RPMI7951 (cell line): ENCODE data around the gene MS4A18. TPM values are rescaled to one million over a fixed set of nuclear protein-coding genes. Genes with fewer than 3 reads are reported as not detected.

Source experiments
- DNase-seq: peaks from one replicate; pipeline ENCODE4 v3.0.0-alpha.2; 2012; ENCODE audit warnings: low read depth
- total RNA-seq: library from RNA; depleted of rRNA; stranded (reverse); fragments of >200 nt; shearing (Covaris generic); gene quantifications from 2 replicates; pipeline ENCODE4 v1.2.3, GENCODE V29; 2014

Gene MS4A18
- total RNA-seq, 1 experiment from 2014 or later = not detected

DNA sequence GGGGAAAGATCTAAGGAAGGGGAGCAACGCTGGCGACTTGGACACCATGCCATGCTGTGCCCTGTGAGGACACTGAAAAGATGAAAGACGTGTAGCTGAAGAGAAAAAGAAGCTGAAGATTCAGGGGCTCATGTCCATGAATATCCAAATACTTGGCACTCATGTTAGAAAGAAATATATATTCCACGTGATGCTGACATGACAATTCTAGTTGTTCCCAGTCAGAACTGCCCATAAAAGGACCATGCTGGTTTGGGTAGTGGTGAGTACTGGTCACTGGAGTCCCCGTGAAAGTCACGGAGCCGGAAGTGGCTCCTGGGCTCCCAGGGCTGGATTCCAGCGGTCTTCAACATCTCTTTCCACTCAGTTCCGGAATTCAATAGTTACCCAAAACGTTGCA is 42.0 kb downstream of the MS4A18 start:
- DNase-seq = peak; percentile 23

DNA sequence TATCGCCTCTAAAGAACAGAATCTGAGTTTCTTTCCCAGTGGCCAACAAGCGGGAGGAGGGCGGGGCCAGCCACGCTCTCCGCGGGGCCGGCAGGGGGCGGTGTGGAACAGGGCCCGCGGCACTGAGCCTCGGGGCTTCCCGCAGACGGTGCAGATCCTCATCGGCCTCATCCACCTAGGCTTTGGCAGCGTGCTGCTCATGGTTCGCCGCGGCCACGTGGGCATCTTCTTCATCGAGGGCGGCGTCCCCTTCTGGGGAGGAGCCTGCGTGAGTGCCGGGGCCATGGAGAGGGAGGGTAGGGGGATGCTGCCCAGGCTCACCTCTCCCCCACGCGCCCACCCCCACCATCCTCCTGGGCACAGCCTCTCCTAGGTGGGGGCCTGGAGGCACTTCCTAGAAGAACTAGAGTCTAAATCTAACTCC is 42.9 kb downstream of the MS4A18 start:
- no peak for DNase-seq

DNA sequence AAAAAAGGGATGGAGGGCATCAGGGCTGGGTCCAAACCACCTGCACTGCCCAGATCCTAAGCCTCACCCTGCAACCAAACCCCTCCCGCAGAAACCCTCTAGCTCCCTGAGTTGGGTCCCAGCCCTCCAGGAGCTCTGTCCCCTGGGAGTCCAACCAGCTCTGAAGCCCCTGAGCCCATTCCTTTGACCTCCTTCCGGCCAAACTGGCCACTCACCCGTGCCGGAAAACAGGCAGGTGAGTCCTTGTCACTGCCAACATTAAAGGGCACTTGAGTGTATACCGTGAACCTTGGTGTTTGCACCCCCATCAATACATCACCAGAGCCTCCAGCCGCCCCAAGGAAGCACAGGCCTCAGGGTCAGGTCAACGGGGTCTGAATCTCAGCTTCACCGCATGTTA is 43.7 kb downstream of the MS4A18 start:
- DNase-seq = no peak

DNA sequence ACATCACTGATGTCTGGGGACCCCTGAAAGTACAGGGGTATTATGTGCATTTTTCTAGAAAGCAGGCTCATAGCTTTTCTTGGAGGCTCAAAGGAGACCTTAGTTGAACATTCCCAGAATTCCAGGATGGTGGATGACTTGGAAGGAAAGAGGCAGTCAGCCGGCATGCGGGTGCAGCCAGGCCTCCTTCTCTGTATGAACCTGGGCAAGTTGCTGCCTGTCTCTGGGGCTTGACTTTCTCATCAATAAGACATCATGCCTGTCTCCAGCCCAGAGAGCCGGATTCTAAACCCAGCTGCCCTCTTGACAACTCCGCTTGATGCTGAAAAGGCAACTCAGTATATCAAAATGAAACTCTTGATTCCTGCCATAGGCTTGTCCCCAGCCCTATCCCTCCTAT is 44.8 kb downstream of the MS4A18 start:
- no peak for DNase-seq

DNA sequence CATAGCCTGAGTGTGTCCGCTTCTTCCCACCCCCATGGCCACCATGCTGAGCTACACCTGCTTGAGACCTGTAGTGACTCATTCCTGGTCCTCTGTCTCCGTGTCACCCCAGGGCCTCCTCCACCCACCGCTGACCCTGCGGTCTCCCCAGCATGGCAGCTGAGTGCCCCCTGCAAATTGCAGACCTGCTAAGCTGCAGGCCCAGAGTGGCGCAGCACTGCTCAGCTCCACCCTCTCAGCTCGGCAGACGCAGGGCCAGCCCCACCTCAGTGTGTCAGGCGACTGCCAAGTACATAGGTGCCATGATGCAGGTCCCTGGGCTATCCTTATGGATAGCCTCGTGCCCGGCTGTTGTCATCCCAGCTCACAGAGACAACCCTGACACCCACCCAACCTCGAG is 45.3 kb downstream of the MS4A18 start:
- DNase-seq = no peak

DNA sequence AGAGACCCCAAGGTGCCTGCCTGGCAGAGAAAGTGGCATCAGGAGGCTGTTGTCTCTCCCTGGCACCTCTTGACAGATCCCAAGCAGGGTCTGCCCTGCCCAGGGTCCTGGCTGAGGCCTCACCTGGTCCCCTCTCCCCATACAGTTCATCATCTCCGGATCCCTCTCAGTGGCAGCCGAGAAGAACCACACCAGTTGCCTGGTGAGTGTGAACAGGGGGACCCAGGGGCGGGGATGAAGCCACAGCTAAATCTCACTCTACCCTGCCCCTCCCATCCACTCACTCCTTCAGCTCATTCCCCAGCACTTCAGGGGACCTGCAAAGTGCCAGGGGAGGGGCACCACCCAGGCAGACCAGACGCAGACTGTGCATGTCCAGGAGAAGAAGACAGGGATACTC is 46.6 kb downstream of the MS4A18 start:
- DNase-seq = no peak

DNA sequence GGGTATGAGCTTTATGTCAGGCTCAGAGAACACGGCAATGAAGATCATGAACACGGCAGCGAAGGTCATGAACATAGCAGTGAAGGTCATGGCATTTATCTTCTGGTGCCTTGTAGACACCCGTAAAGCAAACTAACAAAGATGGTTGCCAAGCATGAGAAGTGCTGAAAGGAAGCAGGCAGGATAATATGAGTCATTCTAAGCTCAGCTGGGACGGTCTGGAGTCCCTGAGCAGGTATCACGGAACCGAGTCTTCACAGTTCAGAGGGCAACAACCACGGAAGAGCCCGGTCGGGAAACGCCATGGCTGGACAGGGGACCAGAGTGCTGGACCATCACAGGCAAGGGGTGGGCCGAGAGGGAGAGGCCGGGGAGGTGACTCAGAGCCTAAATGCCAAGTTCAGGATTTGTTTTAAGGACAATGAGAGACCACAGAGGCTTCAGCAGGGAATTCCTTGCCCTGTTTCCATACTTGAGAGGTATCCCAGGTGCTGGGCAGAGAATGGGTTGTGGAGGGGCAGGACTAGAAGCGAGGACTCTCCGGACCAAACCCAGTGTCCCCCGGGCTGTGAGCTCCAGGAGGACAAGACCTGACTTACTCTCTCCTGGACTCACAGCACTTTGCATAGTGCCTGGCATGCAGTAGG is 47.5 kb downstream of the MS4A18 start:
- DNase-seq = peak; percentile 16

DNA sequence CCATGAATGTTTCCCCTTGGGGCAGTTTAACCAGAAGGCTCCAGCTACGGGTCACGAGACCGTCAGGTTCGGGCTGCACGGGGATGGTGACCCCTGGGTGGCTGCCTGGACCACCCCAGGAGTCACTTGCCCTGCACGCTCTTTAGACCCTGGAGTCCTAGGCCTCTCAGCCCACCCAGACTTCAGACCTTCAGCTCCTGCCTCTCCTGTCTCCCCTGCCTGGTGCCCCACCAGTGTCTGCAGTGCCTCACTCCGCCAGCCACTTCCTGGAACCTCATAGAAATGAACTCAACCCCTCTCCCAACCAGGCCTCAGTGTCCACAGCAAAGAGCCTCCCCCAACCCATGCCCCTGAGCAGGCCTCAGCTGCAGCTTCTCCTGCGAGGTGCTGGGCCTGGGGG is 48.1 kb downstream of the MS4A18 start:
- no peak for DNase-seq

DNA sequence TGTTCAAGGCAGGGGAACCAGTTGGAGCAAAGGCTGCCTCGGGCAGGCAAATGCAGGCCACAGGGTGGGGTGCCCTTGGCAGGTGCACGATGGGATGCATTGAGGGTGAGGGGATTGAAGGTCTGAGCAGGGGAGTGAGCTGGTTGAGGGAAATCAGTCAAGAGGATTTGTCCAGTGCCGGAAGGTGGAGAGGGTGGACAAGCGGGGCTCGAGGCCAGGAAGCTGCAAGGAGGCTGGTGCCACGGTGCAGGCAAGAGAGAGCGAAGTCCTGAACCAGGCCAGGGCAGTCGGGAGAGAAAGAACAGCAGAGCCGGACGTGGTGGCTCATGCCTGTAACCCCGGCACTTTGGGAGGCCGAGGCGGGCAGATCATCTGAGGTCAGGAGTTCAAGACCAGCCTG is 50.2 kb downstream of the MS4A18 start:
- no peak for DNase-seq

DNA sequence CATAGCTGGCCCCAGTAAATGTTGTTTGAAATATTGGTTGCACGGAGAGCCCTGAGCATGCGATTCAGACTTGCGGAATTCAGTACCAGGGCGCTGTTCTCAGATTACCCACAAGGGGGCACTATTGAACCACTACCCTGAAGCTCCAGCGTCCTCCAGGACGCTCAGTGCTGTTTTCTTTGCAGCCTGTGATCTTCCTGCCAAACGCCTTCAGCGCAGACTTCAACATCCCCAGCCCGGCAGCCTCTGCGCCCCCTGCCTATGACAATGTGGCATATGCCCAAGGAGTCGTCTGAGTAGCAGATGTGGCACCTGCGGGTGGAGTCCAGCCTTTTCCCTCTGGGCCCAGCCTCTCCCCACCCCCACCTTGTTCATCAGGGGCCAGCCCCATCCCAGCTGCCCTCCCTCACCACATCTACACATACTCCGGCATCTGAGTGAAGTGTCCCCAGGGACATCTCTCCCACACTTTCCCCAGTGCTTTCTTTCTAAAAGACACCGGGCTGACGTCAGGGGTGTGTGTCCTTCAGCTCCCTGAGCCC is 51.0 kb downstream of the MS4A18 start:
- peak; percentile 78 for DNase-seq

DNA sequence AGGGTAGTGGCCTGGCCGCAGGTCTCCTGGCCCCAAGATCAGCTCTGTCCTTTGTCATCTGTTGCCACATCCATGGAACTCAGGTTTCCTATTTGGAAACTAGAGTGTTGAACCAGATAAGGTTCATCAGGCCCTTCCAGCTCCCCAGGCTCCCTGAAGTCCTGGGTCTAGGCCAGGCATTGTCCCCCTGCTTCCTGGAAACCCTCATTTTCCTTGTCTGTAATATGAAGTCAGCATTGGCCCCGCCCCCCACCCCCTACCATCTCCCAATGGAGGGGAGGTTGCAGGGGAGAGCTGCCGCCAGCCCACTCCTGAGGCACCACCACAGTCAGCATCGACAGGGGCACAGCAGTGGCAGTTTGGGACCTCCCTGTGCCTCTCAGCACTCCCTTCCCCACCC is 51.6 kb downstream of the MS4A18 start:
- no peak for DNase-seq

DNA sequence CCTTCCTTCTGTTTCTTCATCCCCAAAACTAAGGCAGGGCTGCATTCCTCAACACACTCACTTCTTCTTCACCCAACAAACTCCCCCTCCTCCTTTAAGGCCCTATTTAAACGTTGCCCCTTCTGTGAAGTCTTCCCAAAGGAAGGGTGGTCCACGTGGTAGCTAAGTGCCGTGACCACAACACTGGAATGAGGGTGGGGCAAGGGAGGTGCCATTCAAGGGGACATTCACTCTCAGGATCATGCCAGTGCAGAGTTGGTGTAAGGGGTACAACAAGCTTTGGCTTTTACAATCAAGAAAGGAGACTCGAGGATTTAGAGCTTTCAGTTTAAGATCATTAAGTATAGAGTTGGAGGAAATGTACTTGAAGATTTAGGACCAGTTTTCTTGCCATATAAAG is 52.6 kb downstream of the MS4A18 start:
- no peak for DNase-seq

DNA sequence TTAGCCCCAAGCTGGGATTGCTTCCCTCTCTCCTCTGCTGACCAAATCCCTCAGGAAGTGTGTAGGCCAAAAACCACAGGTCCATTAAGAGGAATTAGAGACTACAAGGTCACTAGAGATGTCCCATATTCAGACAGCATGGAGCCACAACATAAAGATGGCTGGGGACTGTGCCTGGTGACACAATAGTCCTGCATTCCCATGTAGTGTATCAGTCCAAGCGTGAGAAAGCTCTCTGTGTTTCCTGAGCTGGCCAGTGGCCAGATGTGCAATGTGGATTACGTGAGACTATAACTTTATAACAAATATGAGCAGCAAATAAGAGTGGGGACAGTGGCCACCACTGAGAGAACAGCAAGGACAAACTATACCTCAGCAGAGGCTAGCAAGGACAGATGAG is 53.1 kb downstream of the MS4A18 start:
- DNase-seq = peak; percentile 67

DNA sequence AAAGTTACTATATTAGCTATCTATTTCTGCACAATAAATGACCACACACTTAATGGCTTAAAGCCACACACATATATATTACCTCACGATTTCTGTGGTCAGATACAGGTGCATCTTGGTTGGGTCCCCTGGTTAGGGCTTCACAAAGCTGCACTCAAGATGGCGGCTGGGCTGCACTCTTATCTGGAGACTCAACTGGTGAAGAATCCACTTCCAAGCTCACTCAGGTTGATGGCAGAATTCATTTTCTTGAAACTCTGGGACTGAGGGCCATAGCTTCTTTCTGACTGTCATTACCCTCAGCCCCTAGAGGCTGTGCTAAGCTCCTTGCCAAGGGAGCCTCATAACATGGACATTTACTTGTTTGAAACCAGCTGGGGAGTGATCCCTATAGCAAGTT is 55.5 kb downstream of the MS4A18 start:
- no peak for DNase-seq

DNA sequence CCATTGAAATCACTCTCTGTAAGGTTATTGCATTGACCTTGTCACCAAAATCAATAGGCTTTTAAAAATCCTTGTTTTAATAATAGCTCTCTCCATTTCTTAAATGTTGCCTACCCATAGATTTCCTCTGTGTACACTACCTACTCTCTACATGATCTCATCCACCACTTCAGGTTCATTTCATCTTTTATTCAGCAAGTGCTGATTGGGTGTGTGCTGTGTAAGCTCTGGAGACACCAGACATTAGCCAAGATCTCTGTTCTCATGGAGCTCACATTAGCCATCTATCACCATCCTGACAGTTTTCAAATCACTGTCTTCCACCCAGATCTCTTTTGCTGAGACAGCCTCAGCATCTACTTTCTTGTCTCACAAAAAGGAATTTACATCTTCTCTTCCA is 56.3 kb downstream of the MS4A18 start:
- DNase-seq = no peak

DNA sequence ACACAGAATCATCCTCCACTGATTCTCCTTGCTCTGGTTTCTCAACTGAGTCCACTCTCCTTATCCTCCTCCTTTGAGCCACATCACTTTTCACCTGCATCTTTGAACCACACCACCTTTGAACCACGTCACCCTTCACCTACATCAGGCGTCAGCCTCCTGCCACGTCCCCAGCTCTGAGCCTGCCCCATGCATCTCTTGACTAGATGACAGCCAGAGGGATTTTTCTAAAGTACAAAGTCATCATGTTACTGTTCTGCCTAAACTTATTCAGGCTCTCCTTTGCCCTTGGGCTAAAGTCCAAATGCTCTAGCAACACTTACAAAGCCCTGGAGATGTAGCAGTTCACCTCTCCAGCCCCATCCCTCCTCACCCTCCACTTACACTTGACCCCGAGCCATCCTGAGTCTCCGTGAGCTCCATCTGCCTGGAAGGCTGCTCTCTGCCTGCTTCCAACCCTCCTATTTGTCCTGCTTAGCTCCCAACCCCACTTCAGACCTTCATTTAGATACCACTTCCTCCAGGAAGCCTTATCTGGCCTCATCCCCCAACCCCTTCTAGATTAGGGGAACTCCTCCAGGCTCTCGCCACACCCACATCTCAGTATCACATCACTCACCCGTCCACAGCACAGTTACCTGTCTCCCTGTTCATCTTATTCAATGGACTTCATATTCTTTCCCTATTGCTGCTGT is 56.9 kb downstream of the MS4A18 start:
- no peak for DNase-seq

DNA sequence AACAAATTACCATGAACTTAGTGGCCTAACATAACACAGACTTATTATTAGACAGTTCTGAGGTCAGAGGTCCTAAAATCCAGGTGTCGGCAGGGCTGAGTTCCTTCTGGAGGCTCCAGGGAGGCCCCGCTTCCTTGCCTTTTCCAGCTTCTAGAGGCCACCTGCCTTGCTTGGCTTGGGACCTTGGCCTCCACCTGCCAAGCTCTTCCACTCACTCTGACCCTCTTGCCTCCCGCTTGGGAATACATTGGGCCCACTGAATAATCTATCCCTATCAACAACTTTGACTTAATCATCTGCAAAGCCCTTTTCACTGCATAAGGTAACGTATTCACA is 57.4 kb downstream of the MS4A18 start:
- no peak for DNase-seq

DNA sequence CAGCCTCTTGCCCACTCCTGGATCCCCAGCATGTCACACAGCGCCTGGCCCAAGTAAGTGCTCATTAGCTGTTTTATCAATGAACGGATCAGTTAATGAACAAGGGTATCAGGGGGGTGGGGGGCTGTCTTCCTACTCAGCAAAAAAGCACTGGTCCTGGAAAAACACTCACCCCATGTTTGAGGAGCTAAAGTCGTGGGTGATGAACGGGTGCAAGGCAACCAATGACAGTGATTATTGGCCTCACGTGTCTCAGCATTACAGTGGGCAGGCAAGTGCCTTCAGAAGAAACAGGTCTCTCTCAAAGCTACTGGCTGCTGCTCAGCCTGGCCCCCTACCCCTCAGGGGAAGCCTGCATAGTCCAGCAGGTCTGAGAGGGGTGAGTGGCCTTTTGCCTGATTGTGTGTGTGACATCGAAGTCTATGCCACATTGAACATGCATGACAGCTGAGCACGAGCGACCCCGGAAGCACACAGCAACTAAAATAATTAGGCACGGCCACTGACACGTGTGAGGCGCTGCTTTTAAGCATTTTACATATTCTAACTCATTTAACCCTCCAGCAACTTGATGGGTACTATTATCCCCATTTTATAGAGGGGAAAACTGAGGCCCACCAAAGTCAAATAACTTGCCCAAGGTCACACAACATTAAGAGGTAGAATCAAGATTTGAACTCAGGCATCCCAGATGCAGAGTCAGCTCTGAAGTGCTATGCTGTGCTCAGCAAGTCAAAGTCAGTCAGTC is 58.0 kb downstream of the MS4A18 start:
- no peak for DNase-seq

DNA sequence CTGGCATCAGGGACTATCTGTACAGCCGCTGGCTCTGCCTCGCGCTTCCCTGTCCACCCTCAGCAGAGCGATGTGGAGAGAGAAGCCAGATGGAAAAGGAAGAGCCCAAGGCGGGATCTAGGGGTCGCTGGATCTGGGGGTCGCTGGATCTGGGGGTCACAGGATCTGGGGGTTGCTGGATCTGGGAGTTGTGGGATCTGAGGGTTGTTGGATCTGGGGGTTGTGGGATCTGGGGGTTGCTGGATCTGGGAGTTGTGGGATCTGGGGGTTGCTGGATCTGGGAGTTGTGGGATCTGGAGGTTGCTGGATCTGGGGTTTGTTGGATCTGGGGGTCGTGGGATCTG is 58.6 kb downstream of the MS4A18 start:
- DNase-seq = no peak

DNA sequence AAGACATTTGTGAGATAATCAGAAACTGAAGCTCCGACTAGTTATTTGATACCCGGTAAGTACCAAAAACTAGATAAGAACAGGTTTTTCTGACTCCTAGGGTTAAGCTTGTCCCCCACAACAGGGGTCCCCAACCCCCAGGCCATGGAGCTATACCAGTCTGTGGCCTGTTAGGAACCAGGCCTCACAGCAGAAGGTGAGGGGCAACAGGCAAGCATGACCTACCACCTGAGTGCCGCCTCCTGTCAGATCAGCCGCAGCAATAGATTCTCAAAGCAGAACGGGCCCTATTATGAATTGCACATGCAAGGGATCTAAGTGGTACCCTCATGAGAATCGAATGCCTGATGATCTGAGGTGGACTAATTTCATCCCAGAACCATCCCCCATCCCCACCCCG is 59.4 kb downstream of the MS4A18 start:
- DNase-seq = no peak

DNA sequence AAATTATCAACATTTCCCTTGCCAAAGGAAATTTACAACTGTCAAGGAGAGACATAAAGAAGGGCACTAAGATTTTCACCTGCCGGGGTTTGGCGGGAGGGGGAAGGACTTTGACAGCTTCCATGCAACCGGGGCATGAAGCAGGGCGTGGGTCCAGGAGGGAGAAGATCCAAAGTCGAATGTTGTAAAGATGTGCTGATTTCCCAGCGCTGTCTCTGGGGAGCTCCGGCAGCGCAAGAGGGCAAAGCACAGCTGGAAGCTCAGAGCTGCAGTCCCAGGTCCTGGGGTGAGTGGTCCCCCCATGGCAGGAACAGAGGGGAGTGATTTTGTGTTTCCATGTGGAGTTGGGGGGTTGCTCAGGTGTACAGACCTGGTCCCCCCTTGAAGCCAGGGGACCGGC is 60.6 kb downstream of the MS4A18 start, which contains the start of gene MS4A10:
Gene MS4A10, plus strand, starts transcription at position 198 of the 400 bp plus-strand sequence. CDS start 5,003 bp downstream, outside the sequence.
- DNase-seq = no peak

DNA sequence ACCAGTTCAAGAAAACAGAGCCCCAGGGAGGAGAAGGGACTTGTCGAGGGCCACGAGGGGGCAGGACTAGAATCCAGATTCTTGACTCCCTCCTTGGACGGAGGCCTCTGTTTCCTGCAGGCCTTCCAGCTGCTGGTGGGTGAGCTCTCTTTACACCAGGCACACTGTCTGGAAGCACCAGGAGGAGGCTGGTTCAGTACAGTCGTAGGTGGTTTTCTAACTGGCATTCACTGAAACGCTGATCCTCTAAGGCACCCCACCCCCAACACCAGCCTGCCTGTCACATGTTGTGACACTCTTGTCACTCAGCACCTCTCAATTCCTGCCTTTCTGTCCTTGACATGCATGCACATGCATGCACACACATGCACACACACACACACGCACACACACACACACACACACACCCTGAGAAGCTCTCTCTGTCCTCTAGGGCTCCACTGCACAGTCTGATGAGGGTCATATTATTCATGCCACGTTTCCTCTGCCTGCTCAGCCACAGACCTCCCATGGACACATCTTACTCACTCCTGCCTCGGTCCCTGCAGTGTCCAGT is 61.4 kb downstream of the MS4A18 start:
- DNase-seq = peak; percentile 43
